ENCODE results near the gene DYNC2H1.
"Not testable (repeated sequence)": the region's sequence is repeated elsewhere in the genome, so short reads cannot be mapped to it uniquely, and the experiment has no call there.

The DYNC2H1 gene

DNA sequence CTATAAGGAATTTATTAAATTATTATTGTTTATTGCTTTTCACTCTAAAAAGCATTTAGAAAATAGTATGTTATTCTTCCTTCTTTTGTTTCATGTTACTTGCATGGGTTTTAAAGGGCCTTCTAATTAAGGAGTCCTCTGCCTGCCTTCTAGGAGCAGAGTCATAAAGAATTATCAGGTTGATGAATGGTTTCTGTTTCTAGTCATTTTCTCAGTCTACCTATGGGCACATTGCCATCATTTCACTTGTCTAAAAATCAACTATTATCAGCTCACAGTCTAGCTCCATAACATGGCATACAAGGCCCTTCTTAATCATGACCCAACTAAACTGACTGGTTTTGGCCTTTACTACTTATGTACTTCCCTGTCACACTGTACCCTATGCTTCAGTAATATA is 16.2 kb downstream of the DYNC2H1 start:
- DNase-seq, result no peak

GRCh38 chr11:103141986-103142385 is 32.8 kb downstream of the DYNC2H1 start:
- not testable (repeated sequence) for DNase-seq

DNA sequence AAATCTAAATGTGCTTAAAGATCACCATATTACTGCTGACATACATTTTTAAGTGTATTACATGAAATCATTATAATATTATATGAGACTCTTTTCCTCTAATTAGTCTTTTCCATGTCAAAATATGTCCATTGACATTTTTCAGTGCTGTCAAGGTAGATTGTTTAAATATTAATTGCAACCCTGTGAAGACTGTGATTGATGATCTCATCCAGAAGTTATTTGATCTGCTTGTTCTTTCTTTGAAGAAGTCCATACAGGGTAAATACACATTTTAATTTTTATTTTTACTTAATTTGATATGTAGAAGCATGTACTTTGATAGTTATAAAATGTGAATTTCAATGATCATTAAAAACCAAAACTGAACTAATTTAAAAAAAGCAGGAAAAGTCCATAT is 38.4 kb downstream of the DYNC2H1 start:
- no peak for DNase-seq

DNA sequence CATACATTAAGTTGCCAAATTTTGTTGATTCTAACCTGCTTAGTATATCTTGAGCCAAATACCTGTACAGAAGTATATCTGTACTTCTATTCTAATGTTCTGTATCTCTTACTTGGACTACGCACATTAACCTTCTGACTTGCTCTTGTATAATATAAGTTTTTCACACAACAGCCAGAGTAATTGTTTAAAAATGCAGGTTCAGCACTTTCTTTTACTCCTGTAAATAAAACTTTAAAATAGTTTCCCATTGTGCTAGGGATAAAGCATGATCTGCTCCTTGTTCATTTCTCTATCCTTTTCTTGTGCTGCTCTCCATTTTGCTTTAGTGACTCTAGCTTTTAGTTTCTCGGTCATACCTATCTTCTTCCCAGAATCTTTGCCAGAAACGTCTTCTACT is 48.3 kb downstream of the DYNC2H1 start:
- DNase-seq, result no peak

- DNase-seq, result no peak
Observed at GRCh38 chr11:103164093-103164796, 55.0 kb downstream of the DYNC2H1 start.

DNA sequence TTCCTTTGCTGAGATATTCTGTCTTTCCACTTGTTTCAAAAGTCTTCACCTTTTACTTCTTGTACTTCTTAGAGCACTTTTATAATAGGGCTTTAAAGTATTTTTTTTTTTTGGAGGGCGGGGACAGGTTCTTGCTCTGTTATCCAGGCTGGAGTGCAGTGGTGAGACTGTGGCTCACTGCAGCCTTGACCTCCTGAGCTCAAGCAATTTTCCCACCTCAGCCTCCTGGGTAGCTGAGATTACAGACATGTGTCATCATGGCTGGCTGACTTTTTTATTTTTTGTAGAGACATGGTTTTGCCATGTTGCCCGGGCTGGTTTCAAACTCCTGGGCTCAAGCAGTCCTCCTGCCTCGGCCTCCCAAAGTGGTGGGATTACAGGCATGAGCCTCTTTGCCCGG is 57.9 kb downstream of the DYNC2H1 start:
- no peak for DNase-seq

DNA sequence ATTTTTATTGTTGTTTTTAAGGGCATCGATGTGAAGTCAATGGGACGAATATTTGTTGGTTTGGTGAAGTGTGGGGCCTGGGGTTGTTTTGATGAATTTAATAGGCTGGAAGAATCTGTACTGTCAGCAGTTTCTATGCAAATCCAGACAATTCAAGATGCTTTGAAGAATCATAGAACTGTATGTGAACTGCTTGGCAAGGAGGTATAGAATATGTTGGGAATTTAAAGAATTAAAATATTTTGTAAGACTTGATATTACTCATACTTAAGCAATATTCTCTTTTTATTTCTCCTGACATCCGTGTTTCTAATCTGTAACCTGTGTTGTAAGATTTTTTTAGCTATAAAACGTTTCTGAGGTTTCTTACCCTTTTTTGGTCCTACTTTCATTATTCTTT is 61.6 kb downstream of the DYNC2H1 start:
- DNase-seq, result no peak

GRCh38 chr11:103175461-103176129 is 66.4 kb downstream of the DYNC2H1 start:
- no peak for DNase-seq

DNA sequence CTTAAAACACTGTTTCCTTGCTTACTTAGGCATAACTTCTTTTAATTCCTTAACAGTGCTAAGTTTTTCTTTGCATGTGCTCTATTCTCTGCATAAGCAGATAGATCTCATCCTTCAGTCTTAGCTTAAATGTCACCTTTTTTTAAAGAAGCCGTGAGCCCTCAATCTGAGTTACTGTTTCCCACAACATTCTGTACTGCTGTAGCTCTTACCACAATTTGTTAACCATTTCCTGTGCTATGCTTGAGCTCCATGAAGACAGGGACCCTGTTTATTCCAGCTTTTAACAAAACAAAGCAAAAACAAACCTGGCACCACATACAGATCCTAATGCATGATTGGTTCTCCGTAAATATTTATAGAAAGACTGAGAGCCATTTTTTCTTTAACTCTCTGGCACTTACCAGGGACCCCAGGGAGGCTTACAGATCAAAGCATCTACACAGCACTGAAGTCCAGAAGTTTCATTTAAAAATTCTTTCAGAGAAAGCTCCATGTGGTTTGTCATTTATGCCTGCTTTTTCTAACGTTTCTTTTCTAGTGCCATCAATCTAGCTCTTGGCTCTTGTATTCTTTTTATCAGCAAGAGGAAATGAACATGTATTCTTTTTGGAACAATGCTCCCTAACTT is 74.9 kb downstream of the DYNC2H1 start:
- no peak for DNase-seq

- DNase-seq, result no peak
Observed at GRCh38 chr11:103202048-103202651, 92.9 kb downstream of the DYNC2H1 start.

DNA sequence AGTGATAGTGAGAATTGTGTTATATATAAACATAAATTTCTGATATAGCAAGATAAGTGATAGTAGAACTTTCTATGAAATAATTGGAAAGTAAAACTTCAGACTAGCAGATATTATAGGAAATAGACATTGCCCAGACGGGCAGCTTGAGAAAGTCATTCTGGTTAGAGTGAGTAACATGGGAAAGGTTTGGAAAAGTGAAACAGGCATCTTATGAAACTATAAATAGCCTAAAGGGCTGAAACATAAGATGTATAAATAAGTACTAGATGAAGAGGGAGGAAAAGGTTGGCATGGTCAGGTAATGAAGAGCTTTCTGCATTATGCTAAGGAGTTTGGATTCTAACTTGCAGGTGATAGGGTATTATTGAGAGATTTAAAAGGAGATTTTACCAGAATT is 101.3 kb downstream of the DYNC2H1 start:
- no peak for DNase-seq

- no peak for DNase-seq
Observed at GRCh38 chr11:103215812-103216211, 106.6 kb downstream of the DYNC2H1 start.

- DNase-seq, result no peak
Observed at GRCh38 chr11:103220133-103220532, 110.9 kb downstream of the DYNC2H1 start.

- no peak for DNase-seq
Observed at GRCh38 chr11:103222806-103223205, 113.6 kb downstream of the DYNC2H1 start.

DNA sequence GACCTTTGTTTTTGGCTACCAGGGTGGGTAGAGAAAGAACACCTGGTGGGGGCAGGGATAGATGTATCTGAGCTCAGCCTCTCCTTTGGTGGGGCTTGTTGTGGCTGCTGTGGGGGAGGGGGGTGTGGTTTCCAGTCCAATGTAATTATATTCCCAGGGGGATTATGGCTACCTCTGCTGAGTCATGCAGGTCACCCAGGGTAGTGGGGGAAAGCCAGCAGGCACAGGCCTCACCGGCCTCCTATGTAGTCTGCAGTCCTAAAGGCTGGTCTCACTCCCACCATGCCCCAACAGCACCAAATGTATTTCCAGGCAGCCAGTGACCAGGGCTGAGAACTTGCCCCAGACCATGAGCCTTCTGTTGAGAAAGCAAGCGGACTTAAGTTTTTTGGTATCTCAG is 119.6 kb downstream of the DYNC2H1 start:
- DNase-seq, result no peak

DNA sequence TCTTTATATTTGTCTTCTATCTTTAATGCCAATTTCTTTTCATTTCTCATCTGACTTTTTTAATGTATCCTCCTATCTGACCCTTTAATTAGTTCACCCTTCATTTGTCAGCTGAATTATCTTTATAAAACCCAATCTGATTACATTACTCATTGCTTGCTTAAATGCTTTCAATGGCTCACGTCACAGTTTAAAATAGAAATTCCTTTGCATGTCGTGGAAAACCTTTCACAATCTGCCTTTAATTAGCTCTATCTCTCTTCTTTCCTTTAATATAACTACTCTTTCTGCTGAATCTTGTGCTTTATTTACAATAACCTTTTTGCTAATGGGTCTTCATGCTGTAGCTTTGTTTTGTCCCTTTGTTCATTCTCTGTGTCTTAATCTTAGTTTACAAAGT is 125.7 kb downstream of the DYNC2H1 start:
- DNase-seq, result no peak

- DNase-seq, result no peak
Observed at GRCh38 chr11:103241574-103241973, 132.3 kb downstream of the DYNC2H1 start.

- no peak for DNase-seq
Observed at GRCh38 chr11:103254123-103254522, 144.9 kb downstream of the DYNC2H1 start.

GRCh38 chr11:103257360-103257759 is 148.1 kb downstream of the DYNC2H1 start:
- DNase-seq, result no peak

DNA sequence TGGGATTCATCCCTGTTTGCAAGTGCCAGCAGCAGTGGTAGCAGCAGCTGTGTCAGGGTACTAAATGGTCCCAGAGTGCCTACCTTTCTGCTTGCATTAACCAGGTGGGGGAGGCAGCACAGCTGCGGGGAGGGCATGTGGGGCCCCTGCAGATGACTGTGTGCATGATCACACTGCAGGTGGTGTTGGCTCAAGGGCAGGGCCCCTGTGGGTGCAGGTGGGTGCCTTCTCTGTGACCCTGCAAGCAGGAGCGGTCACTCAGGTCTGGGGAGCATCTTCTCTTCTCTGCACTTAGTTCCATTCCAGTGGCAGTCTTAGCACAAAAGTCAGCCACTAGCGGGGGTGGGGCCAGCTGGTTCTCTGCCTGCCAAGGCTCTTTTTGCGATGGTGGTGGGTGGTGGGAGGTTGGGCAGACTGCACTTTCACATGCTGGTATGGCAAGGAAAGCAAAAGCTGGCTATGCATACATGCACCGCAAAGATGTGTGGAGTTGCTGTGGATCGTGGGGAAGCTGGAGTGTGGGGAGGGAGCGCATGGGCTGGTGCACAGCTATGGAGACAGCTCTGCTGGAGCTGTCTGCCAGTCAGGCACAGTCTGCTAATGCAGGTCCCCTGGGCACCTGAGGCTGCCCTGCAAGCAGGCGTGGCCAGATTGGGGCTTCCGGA is 157.1 kb downstream of the DYNC2H1 start:
- DNase-seq, result no peak

DNA sequence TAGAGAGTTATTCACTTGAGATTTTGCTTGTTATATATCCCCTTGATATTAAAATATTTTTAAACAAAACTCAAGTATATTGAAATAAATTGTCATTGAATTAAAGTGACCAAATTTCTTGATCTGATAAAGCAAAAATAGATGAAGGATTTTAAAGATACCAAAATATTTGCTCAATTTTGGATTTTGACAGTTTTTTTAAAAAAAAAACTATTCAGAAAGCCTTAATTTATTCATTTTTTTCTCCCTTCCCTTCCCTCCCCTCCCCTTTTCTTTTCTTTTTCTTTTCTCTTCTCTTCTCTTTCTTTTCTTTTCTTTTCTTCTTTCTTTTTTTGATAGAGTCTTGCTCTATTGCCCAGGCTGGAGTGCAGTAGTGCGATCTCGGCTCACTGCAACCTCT is 163.7 kb downstream of the DYNC2H1 start:
- DNase-seq, result no peak

DNA sequence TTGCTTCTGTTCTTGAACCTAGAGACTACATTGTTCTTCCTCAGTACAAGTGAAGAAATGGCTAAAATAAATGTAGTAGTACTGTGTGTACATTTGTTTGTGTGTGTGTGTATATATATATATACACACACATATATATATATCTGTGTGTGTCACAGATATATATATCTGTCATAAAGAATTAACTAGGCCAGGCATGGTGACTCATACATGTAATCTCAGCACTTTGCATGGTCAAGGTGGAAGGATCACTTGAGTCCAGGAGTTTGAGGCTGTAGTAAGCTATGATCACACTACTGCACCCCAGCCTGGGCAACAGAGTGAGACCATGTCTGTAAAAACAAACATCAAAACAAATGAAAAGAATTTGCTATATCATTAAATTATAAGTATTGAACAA is 164.8 kb downstream of the DYNC2H1 start:
- no peak for DNase-seq

DNA sequence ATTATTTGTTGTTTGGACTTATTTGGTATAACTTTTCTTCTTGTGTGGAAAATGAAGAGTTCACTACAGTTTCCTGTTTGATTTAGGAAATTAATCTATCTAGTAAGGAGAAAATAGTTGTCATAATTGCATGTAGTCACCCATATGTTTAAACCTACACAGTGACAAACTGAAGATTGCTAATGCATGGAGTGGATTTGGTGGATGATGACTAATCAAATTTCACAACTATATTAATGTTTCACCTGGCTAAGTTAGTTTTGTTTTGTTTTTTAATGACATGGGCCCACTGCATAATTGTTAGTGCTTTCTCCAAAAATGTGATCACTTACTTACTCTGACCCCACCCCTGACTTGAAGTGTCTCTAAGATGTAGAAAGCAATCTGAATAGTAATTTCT is 170.6 kb downstream of the DYNC2H1 start:
- no peak for DNase-seq
